MCF 10A (cell line): ENCODE data around the gene UBE3A. TPM values are rescaled to one million over a fixed set of nuclear protein-coding genes. Genes with fewer than 3 reads are reported as not detected.
"Not testable (repeated sequence)": the region's sequence is repeated elsewhere in the genome, so short reads cannot be mapped to it uniquely, and the experiment has no call there.

Experiments used
- BruUV-seq: library from RNA; stranded (reverse); fragments of 400-500 nt; replicated peaks from 2 replicates; lab custom pipeline; 2021; lab: Mats Ljungman, UMichigan
- CTCF ChIA-PET: fragments of 300-600 bp; sonication (Branson Sonifier 250); formaldehyde crosslinking; extraction: SDS; loops from one replicate; lab custom pipeline; 2021; ENCODE audit warnings: antibody characterized with exemption, inconsistent platforms; lab: Yijun Ruan, JAX
- POLR2A ChIA-PET: fragments of 300-600, 350-650 bp; sonication (Branson Sonifier 250); formaldehyde crosslinking; extraction: SDS; loops from one replicate; lab custom pipeline; 2020; ENCODE audit warnings: antibody characterized with exemption, inconsistent platforms; lab: Yijun Ruan, JAX
- DNase-seq: peaks from one replicate; pipeline ENCODE4 v3.0.0-alpha.2; 2018; ENCODE audit not compliant: unreplicated experiment
- H3K27ac Mint-ChIP-seq: one replicate; pipeline ENCODE4 v1.8.0; 2022; ENCODE audit warnings: mild to moderate bottlenecking, low read depth, mixed read lengths; ENCODE audit not compliant: unreplicated experiment
- H3K27me3 Mint-ChIP-seq: one replicate; pipeline ENCODE4 v1.8.0; 2022; ENCODE audit warnings: mixed read lengths; ENCODE audit not compliant: insufficient read depth, unreplicated experiment
- H3K36me3 Mint-ChIP-seq: one replicate; pipeline ENCODE4 v1.8.0; 2022; ENCODE audit warnings: mild to moderate bottlenecking, moderate library complexity, mixed read lengths; ENCODE audit not compliant: insufficient read depth, unreplicated experiment
- H3K4me1 Mint-ChIP-seq: one replicate; pipeline ENCODE4 v1.8.0; 2022; ENCODE audit warnings: mixed read lengths; ENCODE audit not compliant: insufficient read depth, unreplicated experiment
- H3K4me3 Mint-ChIP-seq: one replicate; pipeline ENCODE4 v1.8.0; 2022; ENCODE audit warnings: mild to moderate bottlenecking, moderate library complexity, mixed read lengths; ENCODE audit not compliant: unreplicated experiment
- H3K9me3 Mint-ChIP-seq: one replicate; pipeline ENCODE4 v1.8.0; 2022; ENCODE audit warnings: mixed read lengths; ENCODE audit not compliant: unreplicated experiment
- CTCF ChIP-seq: fragments of 200-600 bp; IDR thresholded peaks from one replicate; pipeline ENCODE4 v1.8.0; 2022; ENCODE audit warnings: antibody characterized with exemption, mild to moderate bottlenecking; ENCODE audit not compliant: unreplicated experiment
- intact Hi-C: fragments of 100-400 bp; cut with micrococcal nuclease; formaldehyde crosslinking; loops from 2 replicates; pipeline ENCODE4 v1.14.1; 2022
- total RNA-seq: library from RNA; stranded (reverse); gene quantifications from 2 replicates; pipeline ENCODE4 v1.2.3, GENCODE V29; 2022

The UBE3A gene
- total RNA-seq, 1 experiment from 2014 or later = 101 TPM

GRCh38 chr15:25415707-25416106 is 23.1 kb downstream of the UBE3A start:
- intact Hi-C loops = no loop called here
- no peaks in the 10 kb centered on the region for H3K27me3 Mint-ChIP-seq
- CTCF ChIA-PET = no interaction called here
- H3K36me3 Mint-ChIP-seq = no peaks in the 10 kb centered on the region
- peaks cover 8% of the 10 kb centered on the region for H3K9me3 Mint-ChIP-seq
- TF ChIP-seq CTCF = no peak
- no TSS peak for BruUV-seq
- POLR2A ChIA-PET = interaction anchor here (0.7 to 2.1 kb wide), 5 partner anchors 9 to 1796 kb away, joined by 3 to 6 read pairs (median 3); no protein-coding TSS in a partner anchor
- peaks cover 35% of the 10 kb centered on the region for H3K4me1 Mint-ChIP-seq
- H3K4me3 Mint-ChIP-seq = no peak overlapping the region
- peak overlapping the region; percentile 41 for H3K27ac Mint-ChIP-seq
- DNase-seq = no peak

- no peak for DNase-seq
- peaks cover 35% of the 10 kb centered on the region for H3K4me1 Mint-ChIP-seq
- H3K4me3 Mint-ChIP-seq = no peak overlapping the region
- CTCF ChIA-PET = interaction anchor here (0.7 kb wide), 1 partner anchor 13 kb away, joined by 4 read pairs; no protein-coding TSS in a partner anchor
- intact Hi-C loops = no loop called here
- no peaks in the 10 kb centered on the region for H3K27me3 Mint-ChIP-seq
- no peak for TF ChIP-seq CTCF
- H3K9me3 Mint-ChIP-seq = peaks cover 8% of the 10 kb centered on the region
- peak overlapping the region; percentile 41 for H3K27ac Mint-ChIP-seq
- H3K36me3 Mint-ChIP-seq = no peaks in the 10 kb centered on the region
- no TSS peak for BruUV-seq
- POLR2A ChIA-PET = interaction anchor here (0.7 to 2.1 kb wide), 7 partner anchors 8 to 1797 kb away, joined by 3 to 6 read pairs (median 3); no protein-coding TSS in a partner anchor
These were observed 23.6 kb downstream of the UBE3A start for GRCh38 chr15:25415217-25415616.

GRCh38 chr15:25410649-25411048 is 28.2 kb downstream of the UBE3A start:
- no peaks in the 10 kb centered on the region for H3K9me3 Mint-ChIP-seq
- H3K27ac Mint-ChIP-seq = no peak overlapping the region
- ChIA-PET CTCF (interaction anchor here (0.6 kb wide), 1 partner anchor 245 kb away, joined by 4 read pairs; no protein-coding TSS in a partner anchor), POLR2A (interaction anchor here (0.7 to 2.0 kb wide), 2 partner anchors 9 to 55 kb away, joined by 3 to 4 read pairs; no protein-coding TSS in a partner anchor)
- peaks cover 10% of the 10 kb centered on the region for H3K36me3 Mint-ChIP-seq
- no peaks in the 10 kb centered on the region for H3K27me3 Mint-ChIP-seq
- H3K4me1 Mint-ChIP-seq = peaks cover 35% of the 10 kb centered on the region
- H3K4me3 Mint-ChIP-seq = no peak overlapping the region
- intact Hi-C loops = no loop called here
- peak; percentile 42 for DNase-seq
- BruUV-seq = no TSS peak
- no peak for TF ChIP-seq CTCF

- peaks cover 13% of the 10 kb centered on the region for H3K36me3 Mint-ChIP-seq
- BruUV-seq, H3K27ac Mint-ChIP-seq, H3K9me3 Mint-ChIP-seq, H3K4me3 Mint-ChIP-seq, H3K27me3 Mint-ChIP-seq, DNase-seq, intact Hi-C loops: not testable (repeated sequence)
- CTCF ChIA-PET = interaction anchor here (0.6 kb wide), 1 partner anchor 38 kb away, joined by 3 read pairs; no protein-coding TSS in a partner anchor
- H3K4me1 Mint-ChIP-seq = peaks cover 27% of the 10 kb centered on the region
- POLR2A ChIA-PET = interaction anchor here (2.0 kb wide), 1 partner anchor 8 kb away, joined by 4 read pairs; no protein-coding TSS in a partner anchor
These were observed 29.1 kb downstream of the UBE3A start for GRCh38 chr15:25409731-25410130.
